HepG2 (cell line): ENCODE data around the gene TBC1D25. TPM values are rescaled to one million over a fixed set of nuclear protein-coding genes. Genes with fewer than 3 reads are reported as not detected.

ENCODE experiments used
- ATAC-seq: fragments of 200-7000 bp; cut with Tn5 transposase; 3 replicates; pipeline ENCODE4 v1.9.1; 2020; ENCODE audit warnings: mild to moderate bottlenecking, moderate library complexity
- BruUV-seq: library from RNA; stranded (reverse); fragments of 400-500 nt; replicated peaks from 2 replicates; lab custom pipeline; 2021; lab: Mats Ljungman, UMichigan
- CTCF ChIA-PET: fragments of 300-600 bp; formaldehyde crosslinking; extraction: SDS; loops from one replicate; lab custom pipeline; 2021; ENCODE audit warnings: low total read pairs, inconsistent platforms, low intra/inter-chr PET ratio; lab: Yijun Ruan, JAX
- POLR2A ChIA-PET: fragments of 350-600 bp; sonication (Branson Sonifier 250); formaldehyde crosslinking; loops from one replicate; lab custom pipeline; 2020; ENCODE audit warnings: antibody characterized with exemption, inconsistent platforms; lab: Yijun Ruan, JAX
- DNase-seq: peaks from one replicate; pipeline ENCODE4 v3.0.0-alpha.2; 2015; ENCODE audit warnings: low spot score
- FAIRE-seq: peaks from 3 replicates; lab custom pipeline; 2011; peaks lifted over from hg19 to GRCh38; lab: Jason Lieb, UNC
- H2AFZ ChIP-seq: one replicate; pipeline ENCODE4 v1.6.1; 2011; ENCODE audit warnings: low read length, inconsistent platforms
- H3K27ac ChIP-seq: fragments of 300-600 bp; 3 replicates; pipeline ENCODE4 v1.8.0; 2011; ENCODE audit warnings: mixed run types, mild to moderate bottlenecking, mixed read lengths, low read length, inconsistent platforms; ENCODE audit not compliant: insufficient read depth; ENCODE audit errors: extremely low read length
- H3K27me3 ChIP-seq, 2 experiments: fragments of 200-600 bp in 1 of 2; 2 replicates in 1 of 2; 3 replicates in 1 of 2; pipeline versions ENCODE4 v1.6.0 to v1.8.0; 2011; ENCODE audit warnings: low read length in 2 of 2, mild to moderate bottlenecking in 2 of 2, moderate library complexity in 2 of 2, inconsistent platforms in 1 of 2; ENCODE audit not compliant: insufficient read depth in 2 of 2, control insufficient read depth in 1 of 2
- H3K36me3 ChIP-seq, 2 experiments: fragments of 200-600 bp in 1 of 2; replicated peaks in 1 of 2; 2 replicates in 1 of 2; 3 replicates in 1 of 2; pipeline versions ENCODE4 v1.5.1 to v1.8.0; 2011; ENCODE audit warnings: low read length in 2 of 2, inconsistent platforms in 1 of 2; ENCODE audit not compliant: insufficient read depth in 2 of 2, control insufficient read depth in 1 of 2
- H3K4me1 ChIP-seq: 2 replicates; pipeline ENCODE4 v1.5.1; 2012; ENCODE audit warnings: low read length, inconsistent platforms; ENCODE audit not compliant: insufficient read depth
- H3K4me2 ChIP-seq: 2 replicates; pipeline ENCODE4 v1.6.0; 2011; ENCODE audit warnings: low read depth, low read length, inconsistent platforms
- H3K4me3 ChIP-seq, 3 experiments: fragments of 200-600 bp in 1 of 3; sonication (generic), shearing (Covaris generic) in 1 of 3; replicated peaks in 1 of 3; 2 replicates each; pipeline ENCODE4 v1.5.1; 2011 to 2016; ENCODE audit warnings: low read length in 3 of 3, inconsistent platforms in 2 of 3, low read depth in 2 of 3, mild to moderate bottlenecking in 2 of 3, control low read depth in 1 of 3, mixed read lengths in 1 of 3; ENCODE audit not compliant: insufficient read depth in 1 of 3
- H3K79me2 ChIP-seq: one replicate; pipeline ENCODE4 v1.6.1; 2011; ENCODE audit warnings: low read length, inconsistent platforms; ENCODE audit not compliant: insufficient read depth
- H3K9ac ChIP-seq: 2 replicates; pipeline ENCODE4 v1.6.0; 2011; ENCODE audit warnings: mild to moderate bottlenecking, low read depth, low read length, inconsistent platforms; ENCODE audit not compliant: insufficient read depth
- H3K9me3 ChIP-seq: 2 replicates; pipeline ENCODE4 v1.5.1; 2012; ENCODE audit warnings: mild to moderate bottlenecking, low read length
- H4K20me1 ChIP-seq: 2 replicates; pipeline ENCODE4 v1.6.0; 2011; ENCODE audit warnings: inconsistent platforms, mild to moderate bottlenecking, low read length, moderate library complexity; ENCODE audit not compliant: insufficient read depth
- EED ChIP-seq: sonication (generic); formaldehyde crosslinking; IDR thresholded peaks from 2 replicates; pipeline ENCODE4 v1.5.0; 2020; ENCODE audit warnings: mild to moderate bottlenecking, missing genetic modification reagents
- ELK4 ChIP-seq: sonication (generic); formaldehyde crosslinking; IDR thresholded peaks from 2 replicates; pipeline ENCODE4 v1.9.0; 2021; ENCODE audit warnings: missing genetic modification reagents, borderline replicate concordance
- HES4 ChIP-seq: sonication (generic); formaldehyde crosslinking; IDR thresholded peaks from 2 replicates; pipeline ENCODE4 v1.9.0; 2021; ENCODE audit warnings: mild to moderate bottlenecking, missing genetic modification reagents, borderline replicate concordance
- KLF11 ChIP-seq: IDR thresholded peaks from 2 replicates; pipeline ENCODE4 v1.6.1; 2016; ENCODE audit warnings: missing compliant biosample characterization
- POLR2G ChIP-seq: fragments of 200-400 bp; formaldehyde crosslinking; IDR thresholded peaks from 2 replicates; pipeline ENCODE4 v1.6.1; 2018; ENCODE audit warnings: mild to moderate bottlenecking, low read depth, low read length, moderate library complexity
- RBFOX2 ChIP-seq: fragments of 200-400 bp; formaldehyde crosslinking; IDR thresholded peaks from 2 replicates; pipeline ENCODE4 v1.6.1; 2017; ENCODE audit warnings: low read depth, mild to moderate bottlenecking, low read length
- SAP130 ChIP-seq: IDR thresholded peaks from 2 replicates; pipeline ENCODE4 v1.6.1; 2016; ENCODE audit warnings: low read depth
- SNAPC5 ChIP-seq: sonication (generic); formaldehyde crosslinking; IDR thresholded peaks from 2 replicates; pipeline ENCODE4 v1.8.1; 2023; ENCODE audit warnings: mild to moderate bottlenecking, missing genetic modification reagents, borderline replicate concordance
- SNRNP70 ChIP-seq: fragments of 200-400 bp; formaldehyde crosslinking; IDR thresholded peaks from 2 replicates; pipeline ENCODE4 v1.6.1; 2017; ENCODE audit warnings: mild to moderate bottlenecking, low read depth, low read length, moderate library complexity
- TEAD2 ChIP-seq: sonication (generic); formaldehyde crosslinking; IDR thresholded peaks from 2 replicates; pipeline ENCODE4 v1.9.0; 2021; ENCODE audit warnings: missing genetic modification reagents
- ZFAT ChIP-seq: sonication (generic); formaldehyde crosslinking; conservative IDR thresholded peaks from 2 replicates; pipeline ENCODE4 v1.8.1; 2023; ENCODE audit warnings: missing genetic modification reagents, inconsistent platforms
- ZFP1 ChIP-seq: IDR thresholded peaks from 2 replicates; pipeline ENCODE4 v1.6.1; 2016
- ZNF644 ChIP-seq: IDR thresholded peaks from 2 replicates; pipeline ENCODE4 v1.6.1; 2016; ENCODE audit warnings: low read depth
- ZNF839 ChIP-seq: sonication (generic); formaldehyde crosslinking; IDR thresholded peaks from 2 replicates; pipeline ENCODE4 v1.4.0; 2020; ENCODE audit warnings: missing genetic modification reagents, mild to moderate bottlenecking, borderline replicate concordance
- ZSCAN21 ChIP-seq: sonication (generic); formaldehyde crosslinking; IDR thresholded peaks from 2 replicates; pipeline ENCODE4 v1.8.0; 2022; ENCODE audit warnings: mild to moderate bottlenecking, missing genetic modification reagents, moderate library complexity, borderline replicate concordance
- WGBS: methylation state at CpG from one replicate; pipeline ENCODE4 v1.1.6; 2017; ENCODE audit warnings: low lambda C conversion rate; 5-methylcytosine and 5-hydroxymethylcytosine counted together
- in situ Hi-C: cut with HindIII; loops from 2 replicates; pipeline ENCODE4 v1.10.0; 2017; ENCODE audit warnings: low pct_unique_long_range_greater_than_20kb; ENCODE audit not compliant: extremely low pct_ligation_motif_present
- intact Hi-C: fragments of 100-400 bp; cut with micrococcal nuclease; formaldehyde crosslinking; loops from one replicate; pipeline ENCODE4 v1.10.0; 2022; ENCODE audit not compliant: unreplicated experiment
- polyA plus RNA-seq, 8 experiments: library from polyadenylated mRNA; depleted of rRNA in 3 of 8; stranded (reverse) in 7 of 8; unstranded in 1 of 8; fragments of >200 nt; fragmentation: Illumina TruSeq in 4 of 8; extraction: Trizol in 4 of 8; gene quantifications; 2 replicates each; pipeline versions ENCODE4 v1.2.1 to v1.2.3, GENCODE V29; 2011 to 2016; ENCODE audit warnings: low read depth in 4 of 8, missing spikeins in 1 of 8, mixed read lengths in 1 of 8; ENCODE audit not compliant: insufficient read depth in 1 of 8
- total RNA-seq, 5 experiments: library from RNA; depleted of rRNA; stranded (reverse); fragments of >200 nt; fragmentation: Illumina TruSeq; extraction: Trizol; gene quantifications; 2 replicates each; pipeline ENCODE4 v1.2.3, GENCODE V29; 2016; ENCODE audit warnings: low read depth in 1 of 5
- TF ChIP-seq, protein P1 (sequence below): IDR thresholded peaks from 2 replicates; pipeline ENCODE4 v1.6.1; 2016
- TF ChIP-seq, protein P2 (sequence below): sonication (generic); formaldehyde crosslinking; IDR thresholded peaks from 2 replicates; pipeline ENCODE4; 2020; ENCODE audit warnings: missing genetic modification reagents, mild to moderate bottlenecking, borderline replicate concordance
- TF ChIP-seq, protein P3 (sequence below): sonication (generic); formaldehyde crosslinking; IDR thresholded peaks from 2 replicates; pipeline ENCODE4 v1.4.0; 2020; ENCODE audit warnings: missing genetic modification reagents

The TBC1D25 gene
- total and polyA plus RNA-seq, 2 of the 13 experiments (the other 11 are each of a cell fraction or from before 2014, with no cell fraction given): 3.5 to 4.7 TPM

GRCh38 chrX:48591255-48591791 is 51.8 kb downstream of the TBC1D25 start:
- intact Hi-C loops (no loop called here), in situ Hi-C loops (no loop called here)
- peak overlapping the region; percentile 43 for H3K27ac ChIP-seq
- POLR2A ChIA-PET: interaction anchor here (1.1 to 1.9 kb wide), 3 partner anchors 13 to 85 kb away, joined by 4 to 8 read pairs (median 7); partner anchors contain the start of gene RBM3
- H2AFZ ChIP-seq: no peak overlapping the region
- CTCF ChIA-PET: no interaction called here
- no TSS peak for BruUV-seq
- peak overlapping the region; percentile 32; the same call in 1 of the 2 replicates for H3K4me2 ChIP-seq
- 26% methylated on average over 9 of the region's 9 CpGs for WGBS
- H4K20me1 ChIP-seq: no peaks in the 10 kb centered on the region
- DNase-seq (peak; percentile 80), FAIRE-seq (peak; percentile 70), ATAC-seq (peak; percentile 86)
- H3K27me3 ChIP-seq: no peaks in the 10 kb centered on the region
- H3K79me2 ChIP-seq: no peaks in the 10 kb centered on the region
- no peaks in the 10 kb centered on the region for H3K9me3 ChIP-seq
- H3K4me1 ChIP-seq: peaks cover 35% of the 10 kb centered on the region
- H3K4me3 ChIP-seq: no peak overlapping the region
- 0 out of 2 replicates have a peak overlapping the region, but pooled peaks have one; percentile 15 for H3K9ac ChIP-seq
- no peaks in the 10 kb centered on the region for H3K36me3 ChIP-seq
- TF ChIP-seq ZFAT: no peak
- no peak for TF ChIP-seq ZNF644
- TF ChIP-seq ZSCAN21 (CRISPR knock-in tag): no peak
- TF ChIP-seq, protein P1, sequence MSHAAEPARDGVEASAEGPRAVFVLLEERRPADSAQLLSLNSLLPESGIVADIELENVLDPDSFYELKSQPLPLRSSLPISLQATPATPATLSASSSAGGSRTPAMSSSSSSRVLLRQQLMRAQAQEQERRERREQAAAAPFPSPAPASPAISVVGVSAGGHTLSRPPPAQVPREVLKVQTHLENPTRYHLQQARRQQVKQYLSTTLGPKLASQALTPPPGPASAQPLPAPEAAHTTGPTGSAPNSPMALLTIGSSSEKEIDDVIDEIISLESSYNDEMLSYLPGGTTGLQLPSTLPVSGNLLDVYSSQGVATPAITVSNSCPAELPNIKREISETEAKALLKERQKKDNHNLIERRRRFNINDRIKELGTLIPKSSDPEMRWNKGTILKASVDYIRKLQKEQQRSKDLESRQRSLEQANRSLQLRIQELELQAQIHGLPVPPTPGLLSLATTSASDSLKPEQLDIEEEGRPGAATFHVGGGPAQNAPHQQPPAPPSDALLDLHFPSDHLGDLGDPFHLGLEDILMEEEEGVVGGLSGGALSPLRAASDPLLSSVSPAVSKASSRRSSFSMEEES (CRISPR knock-in tag): peak; percentile 93
- peak; percentile 68 for TF ChIP-seq SAP130 (CRISPR knock-in tag)
- no peak for TF ChIP-seq SNRNP70
- TF ChIP-seq, protein P2, sequence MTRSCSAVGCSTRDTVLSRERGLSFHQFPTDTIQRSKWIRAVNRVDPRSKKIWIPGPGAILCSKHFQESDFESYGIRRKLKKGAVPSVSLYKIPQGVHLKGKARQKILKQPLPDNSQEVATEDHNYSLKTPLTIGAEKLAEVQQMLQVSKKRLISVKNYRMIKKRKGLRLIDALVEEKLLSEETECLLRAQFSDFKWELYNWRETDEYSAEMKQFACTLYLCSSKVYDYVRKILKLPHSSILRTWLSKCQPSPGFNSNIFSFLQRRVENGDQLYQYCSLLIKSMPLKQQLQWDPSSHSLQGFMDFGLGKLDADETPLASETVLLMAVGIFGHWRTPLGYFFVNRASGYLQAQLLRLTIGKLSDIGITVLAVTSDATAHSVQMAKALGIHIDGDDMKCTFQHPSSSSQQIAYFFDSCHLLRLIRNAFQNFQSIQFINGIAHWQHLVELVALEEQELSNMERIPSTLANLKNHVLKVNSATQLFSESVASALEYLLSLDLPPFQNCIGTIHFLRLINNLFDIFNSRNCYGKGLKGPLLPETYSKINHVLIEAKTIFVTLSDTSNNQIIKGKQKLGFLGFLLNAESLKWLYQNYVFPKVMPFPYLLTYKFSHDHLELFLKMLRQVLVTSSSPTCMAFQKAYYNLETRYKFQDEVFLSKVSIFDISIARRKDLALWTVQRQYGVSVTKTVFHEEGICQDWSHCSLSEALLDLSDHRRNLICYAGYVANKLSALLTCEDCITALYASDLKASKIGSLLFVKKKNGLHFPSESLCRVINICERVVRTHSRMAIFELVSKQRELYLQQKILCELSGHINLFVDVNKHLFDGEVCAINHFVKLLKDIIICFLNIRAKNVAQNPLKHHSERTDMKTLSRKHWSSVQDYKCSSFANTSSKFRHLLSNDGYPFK (CRISPR knock-in tag): no peak
- TF ChIP-seq HES4: no peak
- no peak for TF ChIP-seq ZNF839 (CRISPR knock-in tag)
- no peak for TF ChIP-seq SNAPC5 (CRISPR knock-in tag)
- no peak for TF ChIP-seq ZFP1
- TF ChIP-seq TEAD2 (CRISPR knock-in tag): no peak
- TF ChIP-seq RBFOX2: no peak
- no peak for TF ChIP-seq KLF11 (CRISPR knock-in tag)
- TF ChIP-seq, protein P3, sequence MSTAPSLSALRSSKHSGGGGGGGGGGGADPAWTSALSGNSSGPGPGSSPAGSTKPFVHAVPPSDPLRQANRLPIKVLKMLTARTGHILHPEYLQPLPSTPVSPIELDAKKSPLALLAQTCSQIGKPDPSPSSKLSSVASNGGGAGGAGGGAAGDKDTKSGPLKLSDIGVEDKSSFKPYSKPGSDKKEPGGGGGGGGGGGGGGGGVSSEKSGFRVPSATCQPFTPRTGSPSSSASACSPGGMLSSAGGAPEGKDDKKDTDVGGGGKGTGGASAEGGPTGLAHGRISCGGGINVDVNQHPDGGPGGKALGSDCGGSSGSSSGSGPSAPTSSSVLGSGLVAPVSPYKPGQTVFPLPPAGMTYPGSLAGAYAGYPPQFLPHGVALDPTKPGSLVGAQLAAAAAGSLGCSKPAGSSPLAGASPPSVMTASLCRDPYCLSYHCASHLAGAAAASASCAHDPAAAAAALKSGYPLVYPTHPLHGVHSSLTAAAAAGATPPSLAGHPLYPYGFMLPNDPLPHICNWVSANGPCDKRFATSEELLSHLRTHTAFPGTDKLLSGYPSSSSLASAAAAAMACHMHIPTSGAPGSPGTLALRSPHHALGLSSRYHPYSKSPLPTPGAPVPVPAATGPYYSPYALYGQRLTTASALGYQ: no peak
- TF ChIP-seq POLR2G: no peak
- no peak for TF ChIP-seq ELK4 (CRISPR knock-in tag)
- TF ChIP-seq EED (CRISPR knock-in tag): no peak
